ENCODE results near the gene GRPEL1.
A peak's percentile ranks its signal among the peaks of the same experiment; 100 is the strongest.

The GRPEL1 gene

GRCh38 chr4:7067452-7068278 is at the start of gene GRPEL1:
GRPEL1 (minus strand) TSS chr4:7068064; CDS start chr4:7068032, 32 bp downstream.
- DNase-seq, result peak; percentile 100

GRCh38 chr4:7116705-7117104 is 48.8 kb upstream of the GRPEL1 start:
- DNase-seq, result no peak

- DNase-seq, result no peak
Observed at GRCh38 chr4:7115557-7116340, 47.9 kb upstream of the GRPEL1 start.

- no peak for DNase-seq
Observed at GRCh38 chr4:7112656-7113055, 44.8 kb upstream of the GRPEL1 start.

- no peak for DNase-seq
Observed at GRCh38 chr4:7111441-7111840, 43.6 kb upstream of the GRPEL1 start.

GRCh38 chr4:7110546-7110945 is 42.7 kb upstream of the GRPEL1 start:
- no peak for DNase-seq

- no peak for DNase-seq
Observed at GRCh38 chr4:7109169-7109568, 41.3 kb upstream of the GRPEL1 start.

GRCh38 chr4:7108660-7109059 is 40.8 kb upstream of the GRPEL1 start:
- DNase-seq, result no peak

- no peak for DNase-seq
Observed at GRCh38 chr4:7108046-7108625, 40.3 kb upstream of the GRPEL1 start.

- DNase-seq, result no peak
Observed at GRCh38 chr4:7107166-7107905, 39.5 kb upstream of the GRPEL1 start.

- no peak for DNase-seq
Observed at GRCh38 chr4:7105276-7105675, 37.4 kb upstream of the GRPEL1 start.

- no peak for DNase-seq
Observed at GRCh38 chr4:7104366-7105031, 36.6 kb upstream of the GRPEL1 start.

GRCh38 chr4:7103607-7104365 is 35.9 kb upstream of the GRPEL1 start:
- no peak for DNase-seq

- peak; percentile 90 for DNase-seq
Observed at GRCh38 chr4:7103031-7103606, 35.3 kb upstream of the GRPEL1 start.

GRCh38 chr4:7102516-7102909 is 34.6 kb upstream of the GRPEL1 start:
- peak; percentile 11 for DNase-seq

- peak; percentile 65 for DNase-seq
Observed at GRCh38 chr4:7101692-7102515, 34.0 kb upstream of the GRPEL1 start.

GRCh38 chr4:7096236-7096635 is 28.4 kb upstream of the GRPEL1 start:
- DNase-seq, result no peak

GRCh38 chr4:7095611-7096155 is 27.8 kb upstream of the GRPEL1 start:
- no peak for DNase-seq

GRCh38 chr4:7094916-7095315 is 27.1 kb upstream of the GRPEL1 start:
- no peak for DNase-seq

GRCh38 chr4:7092026-7092425 is 24.2 kb upstream of the GRPEL1 start:
- no peak for DNase-seq
